Caki2 (cell line): Measurements from ENCODE around the gene HSPA8. TPM values are rescaled to one million over a fixed set of nuclear protein-coding genes. Genes with fewer than 3 reads are reported as not detected.

Experiments used
- DNase-seq: peaks from one replicate; pipeline ENCODE4 v3.0.0-alpha.2; 2015; ENCODE audit warnings: low read depth
- in situ Hi-C: cut with HindIII; loops from 2 replicates; pipeline ENCODE4 v1.10.0; 2016; ENCODE audit warnings: low sequenced_read_pairs, low pct_unique_long_range_greater_than_20kb, mixed read lengths
- total RNA-seq: library from RNA; depleted of rRNA; stranded (reverse); fragments of >200 nt; shearing (Covaris generic); gene quantifications from 2 replicates; pipeline ENCODE4 v1.2.3, GENCODE V29; 2014; ENCODE audit warnings: low replicate concordance

The HSPA8 gene
- total RNA-seq, 1 experiment from 2014 or later, result 2,309 TPM

DNA sequence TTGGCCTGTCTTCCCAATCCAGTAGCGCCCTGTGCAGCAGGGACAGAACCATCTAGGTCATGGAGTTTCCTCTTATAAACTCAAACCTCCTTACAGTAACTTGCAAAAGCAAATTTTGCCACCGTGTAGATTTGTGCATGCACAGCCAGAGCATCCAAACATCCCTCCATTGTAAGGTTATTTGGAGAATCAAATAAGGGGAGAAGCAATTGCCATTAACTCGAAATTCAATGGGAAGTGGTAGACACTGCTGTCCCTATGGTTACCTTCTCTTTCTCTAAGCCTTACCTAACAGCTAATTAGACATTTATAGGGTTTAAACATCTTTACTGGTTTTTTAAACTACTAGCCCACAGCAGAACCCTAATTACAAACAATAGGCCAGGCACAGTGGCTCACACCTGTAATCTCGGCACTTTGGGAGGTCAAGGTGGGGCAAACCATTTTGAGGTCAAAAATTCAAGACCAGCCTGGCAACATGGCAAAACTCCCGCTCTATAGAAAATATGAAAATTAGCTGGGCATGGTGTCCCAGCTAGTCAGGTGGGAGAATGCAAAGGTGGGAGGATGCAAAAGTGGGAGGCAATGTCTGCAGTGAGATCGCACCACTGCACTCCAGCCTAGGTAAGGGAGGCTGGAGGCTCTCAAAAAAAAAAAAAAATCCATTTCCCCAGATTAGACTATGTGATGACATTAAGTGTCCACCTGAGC is 6.6 kb downstream of the HSPA8 start:
- DNase-seq, result no peak
- in situ Hi-C loops, result loop anchor here (25.0 kb wide), 1 partner anchor 193 kb away; no protein-coding TSS in a partner anchor

DNA sequence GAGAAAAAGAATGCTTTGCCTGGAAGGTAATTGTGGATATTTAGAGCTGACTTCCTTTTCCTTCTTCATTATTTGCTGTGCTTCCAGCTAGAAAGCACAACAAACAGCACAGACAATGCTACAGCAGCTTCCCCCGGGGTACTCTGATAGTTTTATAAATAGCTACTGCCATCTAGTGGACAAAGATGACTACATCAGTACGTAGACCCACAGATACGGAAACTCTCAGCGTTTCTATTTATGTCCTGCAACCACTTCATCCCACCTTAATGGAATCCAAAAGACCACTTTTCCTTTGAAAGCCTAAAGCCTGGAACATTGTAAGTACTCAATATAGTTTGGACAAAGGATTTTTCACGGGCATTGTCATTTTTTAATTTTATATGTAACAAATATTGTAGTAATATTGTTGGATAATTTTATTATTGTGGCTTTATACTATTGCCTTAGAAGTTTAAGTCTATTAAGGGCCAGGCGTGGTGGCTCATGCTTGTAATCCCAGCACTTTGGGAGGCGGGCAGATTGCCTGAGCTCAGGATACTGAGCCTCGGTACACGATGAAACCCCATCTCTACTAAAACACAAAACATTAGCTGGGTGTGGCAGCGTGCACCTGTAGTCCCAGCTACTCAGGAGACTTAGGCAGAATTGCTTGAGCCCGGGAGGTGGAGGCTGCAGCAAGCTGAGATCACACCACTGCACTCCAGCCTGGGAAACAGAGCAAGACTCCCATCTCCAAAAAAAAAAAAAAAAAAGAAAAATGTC is 7.5 kb downstream of the HSPA8 start:
- in situ Hi-C loops, result loop anchor here (25.0 kb wide), 1 partner anchor 192 kb away; no protein-coding TSS in a partner anchor
- peak; percentile 58 for DNase-seq

- in situ Hi-C loops, result loop anchor here (25.0 kb wide), 1 partner anchor 191 kb away; no protein-coding TSS in a partner anchor
- no peak for DNase-seq
Measured at GRCh38 chr11:123052901-123053721, 8.8 kb downstream of the HSPA8 start.

DNA sequence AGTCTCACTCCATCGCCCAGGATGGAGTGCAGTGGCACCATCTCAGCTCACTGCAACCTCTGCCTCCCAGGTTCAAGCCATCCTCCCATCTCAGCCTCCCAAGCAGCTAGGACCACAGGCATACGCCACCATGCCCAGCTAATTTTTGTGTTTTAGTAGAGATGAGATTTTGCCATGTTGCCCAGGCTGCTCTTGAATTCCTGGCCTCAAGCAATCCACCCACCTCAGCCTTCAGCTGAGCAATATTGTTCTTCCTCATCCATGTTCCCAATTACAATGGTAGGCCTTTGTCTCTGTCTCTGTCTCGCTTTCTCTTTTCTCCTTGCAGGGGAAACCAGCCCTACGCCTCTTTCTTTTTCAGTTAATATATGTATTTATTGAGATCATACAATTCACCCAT is 10.3 kb downstream of the HSPA8 start:
- in situ Hi-C loops, result loop anchor here (25.0 kb wide), 1 partner anchor 189 kb away; no protein-coding TSS in a partner anchor
- DNase-seq, result no peak

- in situ Hi-C loops, result loop anchor here (25.0 kb wide), 1 partner anchor 189 kb away; no protein-coding TSS in a partner anchor
Measured at GRCh38 chr11:123051146-123051545, 10.8 kb downstream of the HSPA8 start.

GRCh38 chr11:123047947-123048293 is 14.0 kb downstream of the HSPA8 start:
- DNase-seq, result no peak
- in situ Hi-C loops, result no loop called here

More at GRCh38 chr11:123051146-123051545, 10.8 kb downstream of the HSPA8 start:
- DNase-seq, result no peak

DNA sequence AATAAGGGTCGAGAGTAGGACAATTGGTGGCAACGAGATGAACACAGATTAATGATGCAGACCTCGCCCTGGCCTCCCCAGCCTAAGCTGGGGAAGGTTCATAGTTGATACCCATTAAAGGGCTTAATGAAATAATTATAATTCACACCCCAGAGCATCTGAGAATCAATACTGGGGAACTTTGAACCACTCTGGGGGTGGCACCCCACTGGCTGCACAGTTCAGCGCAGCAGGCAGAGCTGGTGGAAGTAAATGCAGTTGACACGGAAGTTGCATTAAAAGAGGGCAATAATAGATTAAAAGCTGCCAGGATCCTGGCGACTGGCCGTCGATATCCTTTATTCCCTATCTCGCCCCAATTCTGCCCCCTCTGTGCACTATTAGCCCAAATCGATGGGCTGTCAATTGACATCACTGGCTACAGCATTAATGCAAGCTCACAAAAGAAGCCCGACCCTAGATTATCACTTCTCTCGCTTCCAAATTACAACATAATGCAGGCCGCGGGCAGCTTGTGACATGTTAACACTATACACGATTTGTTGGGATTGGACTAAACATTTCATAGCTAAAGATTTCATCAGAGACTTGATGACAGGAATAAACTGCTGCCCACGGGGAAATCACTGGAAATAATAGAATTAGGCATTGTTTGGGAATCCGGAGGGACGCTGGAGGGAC is 14.5 kb downstream of the HSPA8 start:
- in situ Hi-C loops, result no loop called here
- no peak for DNase-seq

- in situ Hi-C loops, result no loop called here
- DNase-seq, result no peak
Measured at GRCh38 chr11:123046473-123047259, 15.3 kb downstream of the HSPA8 start.

- DNase-seq, result no peak
- in situ Hi-C loops, result no loop called here
Measured at GRCh38 chr11:123045101-123045500, 16.8 kb downstream of the HSPA8 start.

DNA sequence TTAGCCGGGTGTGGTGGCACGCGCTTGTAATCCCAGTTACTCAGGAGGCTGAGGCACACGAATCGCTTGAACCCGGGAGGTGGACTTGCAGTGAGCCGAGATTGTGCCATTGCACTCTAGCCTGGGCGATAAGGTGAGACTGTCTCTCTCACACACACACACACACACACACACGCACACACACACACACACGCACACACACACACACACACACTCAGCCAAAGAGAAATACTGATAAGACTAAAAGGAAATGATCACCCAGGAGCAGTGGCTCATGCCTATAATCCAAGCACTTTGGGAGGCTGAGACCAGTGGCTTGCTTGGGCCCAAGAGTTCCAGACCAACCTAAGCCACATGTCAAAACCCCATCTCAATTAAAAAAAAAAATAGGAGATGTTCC is 20.8 kb downstream of the HSPA8 start:
- DNase-seq, result no peak
- in situ Hi-C loops, result no loop called here

- DNase-seq, result no peak
- in situ Hi-C loops, result no loop called here
Measured at GRCh38 chr11:123040111-123040432, 21.9 kb downstream of the HSPA8 start.

DNA sequence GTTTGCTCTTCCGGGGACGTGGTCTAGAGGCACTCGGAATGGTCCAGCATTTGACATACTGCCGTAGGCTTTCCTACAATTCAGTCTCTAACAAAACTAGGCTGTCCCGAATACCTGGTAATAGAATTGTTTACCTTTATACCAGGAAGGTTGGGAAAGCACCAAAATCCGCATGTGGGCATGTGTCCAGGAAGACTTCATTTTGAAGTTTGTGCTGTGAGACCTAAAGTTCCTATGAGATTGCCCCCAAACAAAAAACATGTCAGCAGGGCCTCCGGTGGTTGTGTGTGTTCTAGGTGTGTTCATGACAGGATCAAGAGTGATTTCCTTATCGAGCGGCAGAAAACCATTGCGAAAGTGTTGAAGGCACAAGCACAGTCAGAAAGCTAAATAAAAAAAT is 26.1 kb downstream of the HSPA8 start:
- in situ Hi-C loops, result no loop called here
- no peak for DNase-seq

GRCh38 chr11:123034597-123034996 is 27.3 kb downstream of the HSPA8 start:
- in situ Hi-C loops, result no loop called here
- DNase-seq, result no peak

DNA sequence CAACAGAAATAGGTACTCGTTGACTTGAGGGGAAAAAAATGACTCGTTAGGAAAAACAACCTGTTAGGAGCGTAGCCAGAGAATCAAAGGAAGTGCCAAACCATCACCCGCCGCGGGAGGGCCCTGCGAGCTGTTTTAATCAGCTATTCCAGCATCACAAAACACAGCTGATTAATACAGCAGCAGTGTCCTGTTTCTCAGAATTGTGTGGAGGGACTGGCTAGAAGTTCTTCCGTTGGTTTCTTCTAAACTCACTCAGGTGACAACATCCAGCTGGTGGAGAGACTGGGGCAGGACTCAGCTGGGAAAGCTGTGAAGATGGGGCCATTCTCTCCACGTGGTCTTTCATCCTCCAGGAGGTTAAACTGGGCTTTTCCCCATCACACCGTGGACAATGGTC is 28.0 kb downstream of the HSPA8 start:
- in situ Hi-C loops, result no loop called here
- no peak for DNase-seq

- DNase-seq, result no peak
- in situ Hi-C loops, result no loop called here
Measured at GRCh38 chr11:123030517-123030916, 31.4 kb downstream of the HSPA8 start.

GRCh38 chr11:123020968-123021367 is 41.0 kb downstream of the HSPA8 start:
- peak; percentile 19 for DNase-seq
- in situ Hi-C loops, result no loop called here

GRCh38 chr11:123018702-123019101 is 43.2 kb downstream of the HSPA8 start:
- no peak for DNase-seq
- in situ Hi-C loops, result no loop called here

GRCh38 chr11:123011510-123011909 is 50.4 kb downstream of the HSPA8 start:
- DNase-seq, result no peak
- in situ Hi-C loops, result no loop called here
